CD4-positive, alpha-beta memory T cell (primary cell): Measurements from ENCODE around the gene ABI3BP. TPM values are rescaled to one million over a fixed set of nuclear protein-coding genes. Genes with fewer than 3 reads are reported as not detected.

Experiments used
- CTCF ChIA-PET: fragments of 350-600 bp; sonication (Branson Sonifier 250); formaldehyde crosslinking; loops from one replicate; lab custom pipeline; 2021; ENCODE audit warnings: inconsistent platforms; ENCODE audit not compliant: partially characterized antibody; lab: Charles Lee
- POLR2A ChIA-PET: fragments of 350-600 bp; sonication (Branson Sonifier 250); formaldehyde crosslinking; loops from one replicate; lab custom pipeline; 2021; ENCODE audit not compliant: partially characterized antibody; lab: Charles Lee
- DNase-seq, 5 donors: peaks; one replicate each; pipeline versions ENCODE4 v3.0.0 to v3.0.0-alpha.2; 2020 to 2022; ENCODE audit warnings: mixed read lengths in 1 of 5
- H3K27ac ChIP-seq: one replicate; pipeline ENCODE4 v1.7.0; 2013; ENCODE audit warnings: low read depth, low read length
- H3K27me3 ChIP-seq: 2 replicates; pipeline ENCODE4 v1.7.0; 2013; ENCODE audit warnings: mild to moderate bottlenecking, low read length, moderate library complexity; ENCODE audit not compliant: insufficient read depth
- H3K36me3 ChIP-seq: 2 replicates; pipeline ENCODE4 v1.7.0; 2013; ENCODE audit warnings: mild to moderate bottlenecking, low read length, moderate library complexity; ENCODE audit not compliant: insufficient read depth
- H3K4me1 ChIP-seq: 2 replicates; pipeline ENCODE4 v1.7.0; 2013; ENCODE audit warnings: mild to moderate bottlenecking, low read length, moderate library complexity; ENCODE audit not compliant: insufficient read depth
- H3K4me3 ChIP-seq, 2 donors: one replicate each; pipeline ENCODE4 v1.7.0; 2013; ENCODE audit warnings: low read length in 2 of 2, mild to moderate bottlenecking in 1 of 2
- H3K9me3 ChIP-seq, 2 donors: one replicate each; pipeline ENCODE4 v1.7.0; 2013; ENCODE audit warnings: low read length in 2 of 2, control low read depth in 1 of 2; ENCODE audit not compliant: control insufficient read depth in 1 of 2
- H3K27ac Mint-ChIP-seq, 7 donors: one replicate each; pipeline ENCODE4 v1.8.0; 2020 to 2021; ENCODE audit warnings: mixed read lengths in 7 of 7, mild to moderate bottlenecking in 6 of 7, inconsistent platforms in 3 of 7, moderate library complexity in 3 of 7
- H3K27me3 Mint-ChIP-seq, 2 donors: one replicate each; pipeline ENCODE4 v1.8.0; 2020 to 2021; ENCODE audit warnings: mixed read lengths in 2 of 2
- H3K36me3 Mint-ChIP-seq, 2 donors: one replicate each; pipeline ENCODE4 v1.8.0; 2020 to 2021; ENCODE audit warnings: mixed read lengths in 2 of 2, inconsistent platforms in 1 of 2, mild to moderate bottlenecking in 1 of 2
- H3K4me1 Mint-ChIP-seq, 4 donors: one replicate each; pipeline ENCODE4 v1.8.0; 2020 to 2021; ENCODE audit warnings: mixed read lengths in 4 of 4, mild to moderate bottlenecking in 1 of 4
- H3K4me3 Mint-ChIP-seq, 8 donors: one replicate each; pipeline ENCODE4 v1.8.0; 2020 to 2021; ENCODE audit warnings: mixed read lengths in 8 of 8, mild to moderate bottlenecking in 7 of 8, moderate library complexity in 6 of 8, inconsistent platforms in 3 of 8
- H3K9me3 Mint-ChIP-seq, 8 donors: one replicate each; pipeline ENCODE4 v1.8.0; 2020 to 2021; ENCODE audit warnings: mixed read lengths in 8 of 8, mild to moderate bottlenecking in 5 of 8, inconsistent platforms in 3 of 8, moderate library complexity in 1 of 8
- intact Hi-C: fragments of 100-400 bp; cut with micrococcal nuclease; formaldehyde crosslinking; loops from one replicate; pipeline ENCODE4 v1.15.1; 2023
- polyA plus RNA-seq, 2 donors: library from polyadenylated mRNA; unstranded; fragments of 300-500 nt; fragmentation: Illumina TruSeq; gene quantifications; one replicate each; pipeline ENCODE4 v1.2.3, GENCODE V29; 2021
- total RNA-seq, 2 experiments: library from RNA; stranded (reverse); gene quantifications; one replicate each; pipeline ENCODE4 v1.2.3, GENCODE V29; 2021

The ABI3BP gene
- total and polyA plus RNA-seq, 4 experiments from 2014 or later: not detected

GRCh38 chr3:100811779-100812507, 181.3 kb downstream of the ABI3BP start:
- Histone ChIP-seq H3K9me3 (no peaks in the 10 kb centered on the region), H3K4me3 (no peak overlapping the region), H3K27ac (no peak overlapping the region), H3K4me1 (no peaks in the 10 kb centered on the region), H3K27me3 (no peaks in the 10 kb centered on the region), H3K36me3 (no peaks in the 10 kb centered on the region)
- no peaks in the 10 kb centered on the region for H3K4me1 Mint-ChIP-seq
- intact Hi-C loops: no loop called here
- peaks cover 0 to 2% (median 0%) of the 10 kb centered on the region in 8 donors for H3K9me3 Mint-ChIP-seq
- no peaks in the 10 kb centered on the region for H3K36me3 Mint-ChIP-seq
- peaks cover 10 to 13% of the 10 kb centered on the region in 2 donors for H3K27me3 Mint-ChIP-seq
- no peak overlapping the region for H3K27ac Mint-ChIP-seq
- ChIA-PET POLR2A (no interaction called here), CTCF (no interaction called here)
- no peak for DNase-seq
- no peak overlapping the region for H3K4me3 Mint-ChIP-seq

- H3K4me1 Mint-ChIP-seq: no peaks in the 10 kb centered on the region
Observed at GRCh38 chr3:100810671-100811070, 182.6 kb downstream of the ABI3BP start.

GRCh38 chr3:100804631-100805030, 188.6 kb downstream of the ABI3BP start:
- Mint-ChIP-seq H3K36me3 (no peaks in the 10 kb centered on the region), H3K4me1 (no peaks in the 10 kb centered on the region), H3K4me3 (no peak overlapping the region), H3K27ac (no peak overlapping the region), H3K27me3 (peaks cover 8 to 13% of the 10 kb centered on the region in 2 donors), H3K9me3 (no peaks in the 10 kb centered on the region)
- H3K4me1 ChIP-seq: no peaks in the 10 kb centered on the region
- intact Hi-C loops: no loop called here
- no peak overlapping the region for H3K4me3 ChIP-seq
- ChIA-PET CTCF (no interaction called here), POLR2A (no interaction called here)
- H3K9me3 ChIP-seq: no peaks in the 10 kb centered on the region
- DNase-seq: no peak
- H3K27me3 ChIP-seq: no peaks in the 10 kb centered on the region
- no peaks in the 10 kb centered on the region for H3K36me3 ChIP-seq
- no peak overlapping the region for H3K27ac ChIP-seq

More at GRCh38 chr3:100810671-100811070, 182.6 kb downstream of the ABI3BP start:
- CTCF ChIA-PET: no interaction called here
- Mint-ChIP-seq H3K36me3 (no peaks in the 10 kb centered on the region), H3K27me3 (peaks cover 11 to 13% of the 10 kb centered on the region in 2 donors), H3K27ac (no peak overlapping the region), H3K9me3 (no peaks in the 10 kb centered on the region), H3K4me3 (no peak overlapping the region)
- no peak overlapping the region for H3K27ac ChIP-seq
- H3K36me3 ChIP-seq: no peaks in the 10 kb centered on the region
- no peaks in the 10 kb centered on the region for H3K4me1 ChIP-seq
- DNase-seq: no peak
- POLR2A ChIA-PET: no interaction called here
- H3K4me3 ChIP-seq: no peak overlapping the region
- no peaks in the 10 kb centered on the region for H3K9me3 ChIP-seq
- intact Hi-C loops: no loop called here
- H3K27me3 ChIP-seq: no peaks in the 10 kb centered on the region

- CTCF ChIA-PET: no interaction called here
- H3K36me3 ChIP-seq: no peaks in the 10 kb centered on the region
Observed at GRCh38 chr3:100803711-100804110, 189.5 kb downstream of the ABI3BP start.

GRCh38 chr3:100802126-100802525, 191.1 kb downstream of the ABI3BP start:
- CTCF ChIA-PET: no interaction called here
- H3K36me3 Mint-ChIP-seq: no peaks in the 10 kb centered on the region
- no peaks in the 10 kb centered on the region for H3K4me1 ChIP-seq

More at GRCh38 chr3:100803711-100804110, 189.5 kb downstream of the ABI3BP start:
- no peaks in the 10 kb centered on the region for H3K27me3 ChIP-seq
- Mint-ChIP-seq H3K9me3 (no peaks in the 10 kb centered on the region), H3K36me3 (no peaks in the 10 kb centered on the region), H3K4me1 (no peaks in the 10 kb centered on the region), H3K4me3 (no peak overlapping the region), H3K27ac (no peak overlapping the region), H3K27me3 (peaks cover 6 to 10% of the 10 kb centered on the region in 2 donors)
- no peak overlapping the region for H3K4me3 ChIP-seq
- H3K9me3 ChIP-seq: no peaks in the 10 kb centered on the region
- intact Hi-C loops: no loop called here
- H3K27ac ChIP-seq: no peak overlapping the region
- H3K4me1 ChIP-seq: no peaks in the 10 kb centered on the region
- DNase-seq: no peak
- POLR2A ChIA-PET: interaction anchor here (0.6 kb wide), 1 partner anchor 713 kb away, joined by 3 read pairs; no protein-coding TSS in a partner anchor

GRCh38 chr3:100798012-100798411, 195.2 kb downstream of the ABI3BP start:
- Mint-ChIP-seq H3K4me1 (peaks cover 4 to 6% (median 5%) of the 10 kb centered on the region in 4 donors), H3K27ac (peak overlapping the region in 1 of 7 donors; percentile 27), H3K4me3 (no peak overlapping the region), H3K27me3 (peaks cover 0 to 4% of the 10 kb centered on the region in 2 donors), H3K36me3 (no peaks in the 10 kb centered on the region), H3K9me3 (no peaks in the 10 kb centered on the region)
- no peak for DNase-seq
- Histone ChIP-seq H3K36me3 (no peaks in the 10 kb centered on the region), H3K27me3 (no peaks in the 10 kb centered on the region), H3K9me3 (no peaks in the 10 kb centered on the region), H3K27ac (no peak overlapping the region), H3K4me1 (no peaks in the 10 kb centered on the region), H3K4me3 (no peak overlapping the region)
- ChIA-PET POLR2A (no interaction called here), CTCF (no interaction called here)
- intact Hi-C loops: no loop called here

More at GRCh38 chr3:100802126-100802525, 191.1 kb downstream of the ABI3BP start:
- Histone ChIP-seq H3K4me3 (no peak overlapping the region), H3K27ac (no peak overlapping the region), H3K9me3 (no peaks in the 10 kb centered on the region), H3K36me3 (no peaks in the 10 kb centered on the region), H3K27me3 (no peaks in the 10 kb centered on the region)
- Mint-ChIP-seq H3K4me1 (no peaks in the 10 kb centered on the region), H3K27me3 (peaks cover 3 to 7% of the 10 kb centered on the region in 2 donors), H3K27ac (no peak overlapping the region), H3K9me3 (no peaks in the 10 kb centered on the region), H3K4me3 (no peak overlapping the region)
- intact Hi-C loops: no loop called here
- DNase-seq: no peak
- POLR2A ChIA-PET: no interaction called here

GRCh38 chr3:100796556-100796955, 196.7 kb downstream of the ABI3BP start:
- ChIA-PET POLR2A (no interaction called here), CTCF (interaction anchor here (0.8 to 1.0 kb wide), 2 partner anchors 10 to 334 kb away, joined by 3 read pairs; no protein-coding TSS in a partner anchor)
- Histone ChIP-seq H3K27me3 (no peaks in the 10 kb centered on the region), H3K27ac (no peak overlapping the region), H3K9me3 (no peaks in the 10 kb centered on the region), H3K36me3 (no peaks in the 10 kb centered on the region), H3K4me3 (no peak overlapping the region), H3K4me1 (no peaks in the 10 kb centered on the region)
- Mint-ChIP-seq H3K9me3 (no peaks in the 10 kb centered on the region), H3K27me3 (peaks cover 0 to 1% of the 10 kb centered on the region in 2 donors), H3K27ac (peak overlapping the region in 1 of 7 donors; percentile 19), H3K4me3 (no peak overlapping the region), H3K4me1 (peaks cover 4 to 6% (median 5%) of the 10 kb centered on the region in 4 donors), H3K36me3 (no peaks in the 10 kb centered on the region)
- no peak for DNase-seq
- intact Hi-C loops: no loop called here
